B cell (primary cell): ENCODE results near the gene CHD2. TPM values are rescaled to one million over a fixed set of nuclear protein-coding genes. Genes with fewer than 3 reads are reported as not detected.

ENCODE experiments used
- ATAC-seq: fragments of 200-7000 bp; cut with Tn5 transposase; one replicate; pipeline ENCODE4 v1.10.0; 2021; ENCODE audit warnings: low read depth, mild to moderate bottlenecking, moderate number of reproducible peaks, moderate library complexity
- CTCF ChIA-PET: fragments of 350-600 bp; sonication (Branson Sonifier 250); formaldehyde crosslinking; loops from one replicate; lab custom pipeline; 2021; ENCODE audit warnings: antibody characterized with exemption, inconsistent platforms; lab: Charles Lee
- POLR2A ChIA-PET: fragments of 350-600 bp; sonication (Branson Sonifier 250); formaldehyde crosslinking; loops from one replicate; lab custom pipeline; 2021; ENCODE audit warnings: antibody characterized with exemption; lab: Charles Lee
- DNase-seq: peaks from one replicate; pipeline ENCODE4 v3.0.0; 2013
- H2AFZ ChIP-seq: 2 replicates; pipeline ENCODE4 v1.6.1; 2012; ENCODE audit warnings: mild to moderate bottlenecking, low read depth, low read length; ENCODE audit not compliant: insufficient read depth, poor library complexity, severe bottlenecking
- H3K27ac ChIP-seq, 2 donors: 1 replicate in 1 of 2; 2 replicates in 1 of 2; pipeline ENCODE4 v1.5.1; 2012 to 2013; ENCODE audit warnings: low read length in 2 of 2, mild to moderate bottlenecking in 2 of 2, moderate library complexity in 1 of 2
- H3K27me3 ChIP-seq, 4 experiments: fragments of 200-600 bp in 1 of 4; sonication (generic) in 1 of 4; replicated peaks in 1 of 4; 1 replicate in 2 of 4; 2 replicates in 2 of 4; pipeline versions ENCODE4 v1.6.1 to v1.7.0; 2013 to 2016; ENCODE audit warnings: low read length in 3 of 4, mild to moderate bottlenecking in 2 of 4, mixed read lengths in 1 of 4, moderate library complexity in 1 of 4; ENCODE audit not compliant: insufficient read depth in 4 of 4, control insufficient read depth in 3 of 4; ENCODE audit errors: control extremely low read depth in 1 of 4
- H3K36me3 ChIP-seq, 2 experiments: replicated peaks in 1 of 2; 1 replicate in 1 of 2; 2 replicates in 1 of 2; pipeline versions ENCODE4 v1.6.1 to v1.7.1; 2013; ENCODE audit warnings: low read length in 1 of 2; ENCODE audit not compliant: insufficient read depth in 2 of 2, control insufficient read depth in 1 of 2; ENCODE audit errors: control extremely low read depth in 1 of 2, extremely low read depth in 1 of 2
- H3K4me1 ChIP-seq, 2 donors: fragments of 200-600 bp in 1 of 2; sonication (generic) in 1 of 2; 1 replicate in 1 of 2; 2 replicates in 1 of 2; pipeline versions ENCODE4 v1.5.1 to v1.6.1; 2013 to 2017; ENCODE audit warnings: low read length in 2 of 2; ENCODE audit not compliant: control insufficient read depth in 2 of 2, insufficient read depth in 2 of 2
- H3K4me2 ChIP-seq: replicated peaks from 2 replicates; pipeline ENCODE3; 2012; ENCODE audit warnings: mild to moderate bottlenecking, low read depth, low read length; ENCODE audit not compliant: poor library complexity, severe bottlenecking
- H3K4me3 ChIP-seq, 5 experiments: fragments of 200-600 bp in 1 of 5; sonication (generic) in 1 of 5; 1 replicate in 3 of 5; 2 replicates in 2 of 5; pipeline versions ENCODE4 v1.5.1 to v1.7.0; 2011 to 2016; ENCODE audit warnings: low read length in 4 of 5, mild to moderate bottlenecking in 4 of 5, low read depth in 2 of 5, control low read depth in 1 of 5, moderate library complexity in 1 of 5; ENCODE audit not compliant: insufficient read depth in 1 of 5; ENCODE audit errors: control extremely low read depth in 1 of 5, extremely low read depth in 1 of 5
- H3K79me2 ChIP-seq: fragments of 200-600 bp; sonication (generic); one replicate; pipeline ENCODE4 v1.6.0; 2016; ENCODE audit warnings: low read length; ENCODE audit not compliant: control insufficient read depth, insufficient read depth
- H3K9ac ChIP-seq: fragments of 200-600 bp; sonication (generic); 2 replicates; pipeline ENCODE4 v1.6.1; 2017; ENCODE audit warnings: mild to moderate bottlenecking, low read length, moderate library complexity
- H3K9me3 ChIP-seq, 3 donors: one replicate each; pipeline versions ENCODE4 v1.6.1 to v1.7.1; 2013; ENCODE audit warnings: low read length in 2 of 3; ENCODE audit not compliant: control insufficient read depth in 2 of 3, insufficient read depth in 1 of 3; ENCODE audit errors: control extremely low read depth in 1 of 3
- H4K20me1 ChIP-seq: 2 replicates; pipeline ENCODE4 v1.6.0; 2012; ENCODE audit warnings: mild to moderate bottlenecking, low read length; ENCODE audit not compliant: insufficient read depth, control insufficient read depth, poor library complexity, severe bottlenecking
- H3K27ac Mint-ChIP-seq: one replicate; pipeline ENCODE4 v1.8.0; 2021; ENCODE audit warnings: mixed read lengths
- H3K27me3 Mint-ChIP-seq: one replicate; pipeline ENCODE4 v1.8.0; 2021; ENCODE audit warnings: mixed read lengths
- H3K4me1 Mint-ChIP-seq: one replicate; pipeline ENCODE4 v1.8.0; 2021; ENCODE audit warnings: mixed read lengths
- H3K4me3 Mint-ChIP-seq: one replicate; pipeline ENCODE4 v1.8.0; 2021; ENCODE audit warnings: mixed read lengths
- H3K9me3 Mint-ChIP-seq: one replicate; pipeline ENCODE4 v1.8.0; 2022; ENCODE audit warnings: mixed read lengths; ENCODE audit not compliant: insufficient read depth
- EZH2 ChIP-seq: IDR thresholded peaks from 2 replicates; pipeline ENCODE4 v1.6.1; 2012; ENCODE audit warnings: borderline replicate concordance, low read depth, mild to moderate bottlenecking, moderate library complexity, low read length; ENCODE audit not compliant: insufficient read depth, poor library complexity, severe bottlenecking
- WGBS: methylation state at CpG from one replicate; pipeline ENCODE4 v1.1.5; 2013; ENCODE audit warnings: missing lambda C conversion rate; ENCODE audit not compliant: insufficient coverage; 5-methylcytosine and 5-hydroxymethylcytosine counted together
- intact Hi-C: fragments of 100-400 bp; cut with micrococcal nuclease; formaldehyde crosslinking; loops from one replicate; pipeline ENCODE4 v1.10.0; 2022
- polyA plus RNA-seq: library from polyadenylated mRNA; depleted of rRNA; stranded (reverse); fragments of >200 nt; gene quantifications from 2 replicates; pipeline ENCODE4 v1.2.3, GENCODE V29; 2012
- total RNA-seq, 2 donors: library from RNA; stranded (reverse); fragments of 120-200 nt in 1 of 2; gene quantifications; 1 replicate in 1 of 2; 2 replicates in 1 of 2; pipeline versions ENCODE4 v1.2.3 to v1.2.4, GENCODE V29; 2013 to 2022
- TF ChIP-seq, protein P1 (sequence below): fragments of 200-600 bp; IDR thresholded peaks from one replicate; pipeline ENCODE4 v1.8.0; 2022; ENCODE audit warnings: antibody characterized with exemption, mild to moderate bottlenecking

The CHD2 gene
- total and polyA plus RNA-seq, 2 donors (not counting 1 experiment from before 2014, with no cell fraction given), result 86.9 to 353 TPM

DNA sequence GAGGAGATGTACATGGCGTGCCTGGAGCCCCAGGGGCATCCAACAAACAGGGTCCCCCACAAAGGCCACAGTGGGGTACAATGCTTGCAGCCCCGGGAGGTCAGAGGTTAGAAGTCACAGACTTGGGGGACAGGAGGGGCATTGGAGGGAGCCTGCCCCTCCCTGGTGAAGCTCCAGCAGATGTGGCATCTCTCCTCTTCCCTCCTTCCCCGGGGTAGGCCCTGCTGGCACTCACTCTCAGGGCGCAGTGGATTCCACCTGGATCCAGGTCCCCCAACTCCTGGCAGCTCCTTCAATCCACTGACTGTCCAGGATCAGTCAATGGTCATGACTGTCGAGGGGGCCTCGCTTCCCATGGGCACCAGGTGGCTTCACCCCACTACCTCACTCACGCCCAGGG lies 156.7 kb downstream of the CHD2 start:
- TF ChIP-seq, protein P1, sequence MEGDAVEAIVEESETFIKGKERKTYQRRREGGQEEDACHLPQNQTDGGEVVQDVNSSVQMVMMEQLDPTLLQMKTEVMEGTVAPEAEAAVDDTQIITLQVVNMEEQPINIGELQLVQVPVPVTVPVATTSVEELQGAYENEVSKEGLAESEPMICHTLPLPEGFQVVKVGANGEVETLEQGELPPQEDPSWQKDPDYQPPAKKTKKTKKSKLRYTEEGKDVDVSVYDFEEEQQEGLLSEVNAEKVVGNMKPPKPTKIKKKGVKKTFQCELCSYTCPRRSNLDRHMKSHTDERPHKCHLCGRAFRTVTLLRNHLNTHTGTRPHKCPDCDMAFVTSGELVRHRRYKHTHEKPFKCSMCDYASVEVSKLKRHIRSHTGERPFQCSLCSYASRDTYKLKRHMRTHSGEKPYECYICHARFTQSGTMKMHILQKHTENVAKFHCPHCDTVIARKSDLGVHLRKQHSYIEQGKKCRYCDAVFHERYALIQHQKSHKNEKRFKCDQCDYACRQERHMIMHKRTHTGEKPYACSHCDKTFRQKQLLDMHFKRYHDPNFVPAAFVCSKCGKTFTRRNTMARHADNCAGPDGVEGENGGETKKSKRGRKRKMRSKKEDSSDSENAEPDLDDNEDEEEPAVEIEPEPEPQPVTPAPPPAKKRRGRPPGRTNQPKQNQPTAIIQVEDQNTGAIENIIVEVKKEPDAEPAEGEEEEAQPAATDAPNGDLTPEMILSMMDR, result no peak
- TF ChIP-seq EZH2, result no peak
- Histone ChIP-seq H4K20me1 (no peaks in the 10 kb centered on the region), H3K27ac (no peak overlapping the region), H3K9ac (no peak overlapping the region), H3K4me2 (no peak overlapping the region), H2AFZ (no peak overlapping the region), H3K27me3 (no peaks in the 10 kb centered on the region), H3K4me3 (no peak overlapping the region), H3K79me2 (no peaks in the 10 kb centered on the region), H3K36me3 (no peaks in the 10 kb centered on the region), H3K9me3 (no peaks in the 10 kb centered on the region), H3K4me1 (no peaks in the 10 kb centered on the region)
- ATAC-seq, result no peak
- Mint-ChIP-seq H3K4me3 (no peak overlapping the region), H3K4me1 (no peaks in the 10 kb centered on the region), H3K27me3 (peaks cover 8% of the 10 kb centered on the region), H3K27ac (no peak overlapping the region), H3K9me3 (no peaks in the 10 kb centered on the region)
- ChIA-PET POLR2A (no interaction called here), CTCF (no interaction called here)
- intact Hi-C loops, result no loop called here
- DNase-seq, result no peak
- WGBS, result 74% methylated on average over 4 of the region's 7 CpGs

DNA sequence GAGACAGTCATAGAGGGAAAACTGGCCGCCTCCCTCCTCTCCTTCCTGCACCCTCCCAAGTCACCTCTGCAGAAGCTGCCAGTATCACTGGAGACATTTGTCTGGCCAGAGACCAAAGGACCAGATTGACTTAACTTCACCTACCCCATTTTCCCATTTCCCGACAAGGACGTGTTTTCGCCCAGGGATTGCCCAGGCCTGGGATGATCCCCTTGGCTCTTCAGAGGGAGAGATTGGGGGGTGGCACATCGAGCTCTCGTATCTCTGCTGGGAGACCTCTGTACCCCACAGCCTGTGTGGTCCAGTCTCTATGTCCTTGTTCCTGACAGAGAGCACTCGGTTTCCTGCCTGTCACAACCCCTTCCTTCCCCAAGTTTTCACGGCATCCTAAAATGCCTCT lies 157.5 kb downstream of the CHD2 start:
- 84% methylated on average over 6 of the region's 8 CpGs for WGBS
- no peaks in the 10 kb centered on the region for H3K36me3 ChIP-seq
- no peak overlapping the region for H2AFZ ChIP-seq
- no peaks in the 10 kb centered on the region for H3K4me1 ChIP-seq
- Mint-ChIP-seq H3K4me1 (no peaks in the 10 kb centered on the region), H3K27ac (no peak overlapping the region), H3K4me3 (no peak overlapping the region), H3K9me3 (no peaks in the 10 kb centered on the region), H3K27me3 (peaks cover 11% of the 10 kb centered on the region)
- no peaks in the 10 kb centered on the region for H3K9me3 ChIP-seq
- TF ChIP-seq, protein P1, result no peak
- TF ChIP-seq EZH2, result no peak
- no peak overlapping the region for H3K27ac ChIP-seq
- CTCF ChIA-PET, result no interaction called here
- no peaks in the 10 kb centered on the region for H3K27me3 ChIP-seq
- no peak overlapping the region for H3K4me2 ChIP-seq
- intact Hi-C loops, result no loop called here
- no peaks in the 10 kb centered on the region for H3K79me2 ChIP-seq
- H3K4me3 ChIP-seq, result no peak overlapping the region
- POLR2A ChIA-PET, result no interaction called here
- no peak for ATAC-seq
- H3K9ac ChIP-seq, result no peak overlapping the region
- DNase-seq, result no peak
- H4K20me1 ChIP-seq, result no peaks in the 10 kb centered on the region
